ENCODE measurements around the gene TLR5. TPM values are rescaled to one million over a fixed set of nuclear protein-coding genes. Genes with fewer than 3 reads are reported as not detected.

Gene TLR5
- total RNA-seq, 6 experiments from 2014 or later = 0.84 to 3.3 (median 2.5) TPM

DNA sequence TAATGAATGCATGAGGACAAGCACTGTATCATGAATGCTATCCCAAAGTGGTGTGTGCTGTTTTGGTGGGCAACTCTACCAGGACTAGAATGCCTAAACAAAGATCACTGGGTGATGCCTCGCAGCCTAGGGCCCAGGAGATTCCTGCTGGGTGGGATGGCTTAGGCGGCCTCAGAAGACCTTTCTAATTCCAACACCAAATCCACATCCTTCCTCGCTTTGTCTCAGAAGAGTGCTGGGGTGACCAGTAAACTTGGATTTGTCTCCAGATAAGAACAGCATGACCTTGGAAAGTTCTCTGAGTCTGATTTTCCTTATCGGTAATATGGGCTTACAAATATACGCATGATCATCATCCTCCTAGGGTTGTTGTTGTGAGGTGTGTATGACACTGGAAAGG lies 76.6 kb downstream of the TLR5 start:
- no peak overlapping the region for H3K27ac ChIP-seq

DNA sequence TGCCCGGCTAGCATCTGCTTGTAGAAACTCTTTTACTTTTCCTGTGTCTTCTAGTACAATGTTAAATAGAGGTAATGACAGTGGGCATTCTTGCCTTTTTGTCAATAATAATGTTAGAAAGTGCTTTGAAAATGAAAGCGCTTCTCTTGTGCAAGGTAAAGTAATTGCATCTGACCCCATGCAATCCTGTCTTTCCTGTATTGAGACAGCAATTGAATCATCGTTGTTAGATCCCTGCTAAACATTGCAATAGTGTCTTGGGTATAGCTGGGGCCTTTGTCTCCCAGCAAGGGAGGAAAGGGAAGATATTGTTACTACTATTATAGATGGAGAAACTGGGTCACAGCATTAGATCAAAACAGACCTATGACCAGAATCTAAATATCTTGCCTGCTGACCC lies 80.9 kb downstream of the TLR5 start:
- Histone ChIP-seq H3K4me1 (no peaks in the 10 kb centered on the region), H3K9me3 (no peaks in the 10 kb centered on the region), H3K27ac (no peak overlapping the region), H3K4me3 (no peak overlapping the region), H3K36me3 (no peaks in the 10 kb centered on the region), H3K27me3 (no peaks in the 10 kb centered on the region)
- 36% methylated on average over 2 of the region's 3 CpGs for WGBS (ENCODE audit: insufficient coverage, low coverage, low lambda C conversion rate, missing lambda C conversion rate)
- ATAC-seq = no peak
- intact Hi-C loops (cut with DNase I) = no loop called here
- no peak for TF ChIP-seq POLR2A (IDR thresholded peaks at IDR 0.05)
- DNase-seq = no peak

More for the DNA sequence above, 76.6 kb downstream of the TLR5 start:
- DNase-seq = no peak
- H3K4me3 ChIP-seq = no peak overlapping the region
- 77% methylated on average over 4 of the region's 5 CpGs for WGBS (ENCODE audit: insufficient coverage, low coverage, low lambda C conversion rate, missing lambda C conversion rate)
- H3K27me3 ChIP-seq = no peaks in the 10 kb centered on the region
- no peaks in the 10 kb centered on the region for H3K9me3 ChIP-seq
- intact Hi-C loops (cut with DNase I) = no loop called here
- no peaks in the 10 kb centered on the region for H3K36me3 ChIP-seq
- ATAC-seq = no peak
- no peak for TF ChIP-seq POLR2A (IDR thresholded peaks at IDR 0.05)
- TF ChIP-seq, protein P1, sequence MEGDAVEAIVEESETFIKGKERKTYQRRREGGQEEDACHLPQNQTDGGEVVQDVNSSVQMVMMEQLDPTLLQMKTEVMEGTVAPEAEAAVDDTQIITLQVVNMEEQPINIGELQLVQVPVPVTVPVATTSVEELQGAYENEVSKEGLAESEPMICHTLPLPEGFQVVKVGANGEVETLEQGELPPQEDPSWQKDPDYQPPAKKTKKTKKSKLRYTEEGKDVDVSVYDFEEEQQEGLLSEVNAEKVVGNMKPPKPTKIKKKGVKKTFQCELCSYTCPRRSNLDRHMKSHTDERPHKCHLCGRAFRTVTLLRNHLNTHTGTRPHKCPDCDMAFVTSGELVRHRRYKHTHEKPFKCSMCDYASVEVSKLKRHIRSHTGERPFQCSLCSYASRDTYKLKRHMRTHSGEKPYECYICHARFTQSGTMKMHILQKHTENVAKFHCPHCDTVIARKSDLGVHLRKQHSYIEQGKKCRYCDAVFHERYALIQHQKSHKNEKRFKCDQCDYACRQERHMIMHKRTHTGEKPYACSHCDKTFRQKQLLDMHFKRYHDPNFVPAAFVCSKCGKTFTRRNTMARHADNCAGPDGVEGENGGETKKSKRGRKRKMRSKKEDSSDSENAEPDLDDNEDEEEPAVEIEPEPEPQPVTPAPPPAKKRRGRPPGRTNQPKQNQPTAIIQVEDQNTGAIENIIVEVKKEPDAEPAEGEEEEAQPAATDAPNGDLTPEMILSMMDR (IDR thresholded peaks at IDR 0.05) = no peak
- no peaks in the 10 kb centered on the region for H3K4me1 ChIP-seq

- Histone ChIP-seq H3K9me3 (no peaks in the 10 kb centered on the region), H3K4me3 (no peak overlapping the region), H3K4me1 (no peaks in the 10 kb centered on the region), H3K36me3 (no peaks in the 10 kb centered on the region), H3K27me3 (no peaks in the 10 kb centered on the region), H3K27ac (no peak overlapping the region)
- 96% methylated on average over 9 of the region's 9 CpGs for WGBS (ENCODE audit: insufficient coverage, low coverage, low lambda C conversion rate, missing lambda C conversion rate)
- ATAC-seq (no peak), DNase-seq (no peak)
- intact Hi-C loops (cut with DNase I) = no loop called here
- no peak for TF ChIP-seq POLR2A (IDR thresholded peaks at IDR 0.05)
- TF ChIP-seq, protein P1 (IDR thresholded peaks at IDR 0.05) = no peak
Measured at GRCh38 chr1:223059526-223059925, 83.5 kb downstream of the TLR5 start.

Other genes with a start within 250 kb of the TLR5 start
- gene SUSD4, start 220.9 kb upstream of the TLR5 start, total RNA-seq = 1 to 10 TPM; 1.3 to 5.9 (median 2.8) TPM